Nephron (organoid): ENCODE data around the gene KCNJ8.
A peak's percentile ranks its signal among the peaks of the same experiment; 100 is the strongest.

Experiments used
- H3K27ac Mint-ChIP-seq, 3 experiments: 2 replicates each; pipeline ENCODE4 v1.8.0; 2020; ENCODE audit warnings: mixed read lengths in 3 of 3, mild to moderate bottlenecking in 2 of 3, moderate library complexity in 1 of 3
- H3K27me3 Mint-ChIP-seq: 2 replicates; pipeline ENCODE4 v1.8.0; 2021; ENCODE audit warnings: low read depth, mild to moderate bottlenecking, moderate library complexity, mixed read lengths
- H3K36me3 Mint-ChIP-seq: 2 replicates; pipeline ENCODE4 v1.8.0; 2020; ENCODE audit warnings: low read depth, mixed read lengths
- H3K4me1 Mint-ChIP-seq: 2 replicates; pipeline ENCODE4 v1.8.0; 2020; ENCODE audit warnings: mixed read lengths
- H3K4me3 Mint-ChIP-seq, 3 experiments: 2 replicates each; pipeline ENCODE4 v1.8.0; 2020; ENCODE audit warnings: mild to moderate bottlenecking in 3 of 3, mixed read lengths in 3 of 3, moderate library complexity in 2 of 3
- H3K9me3 Mint-ChIP-seq: 2 replicates; pipeline ENCODE4 v1.8.0; 2020; ENCODE audit warnings: mixed read lengths
- TF ChIP-seq, protein P1 (sequence below), 3 experiments: fragments of 200-600 bp; sonication (generic); IDR thresholded peaks; one replicate each; pipeline ENCODE4 v1.5.0; 2021; ENCODE audit warnings: antibody characterized with exemption in 3 of 3; ENCODE audit not compliant: unreplicated experiment in 3 of 3

KCNJ8 gene

DNA sequence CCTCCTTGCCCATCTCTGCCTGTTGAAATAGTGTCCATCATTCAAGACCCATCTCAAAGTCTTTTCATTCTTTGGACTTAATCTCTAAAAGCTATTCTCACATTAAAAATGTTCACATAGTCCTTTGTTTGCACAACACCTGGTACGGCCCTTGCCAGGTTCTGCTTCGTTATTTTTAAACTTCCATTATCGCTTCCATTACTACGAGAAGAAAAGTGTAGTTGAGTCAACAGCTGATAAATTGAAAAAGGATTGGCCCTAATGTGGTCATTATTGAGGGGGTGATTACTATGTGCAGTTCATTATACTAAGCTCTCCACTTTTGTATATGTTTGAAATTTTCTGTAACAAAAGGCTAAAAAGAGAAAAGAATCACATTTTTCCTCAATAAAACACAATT lies 17.8 kb downstream of the KCNJ8 start:
- Mint-ChIP-seq H3K4me3 (no peak overlapping the region), H3K36me3 (no peaks in the 10 kb centered on the region), H3K27me3 (no peaks in the 10 kb centered on the region), H3K9me3 (peaks cover 2% of the 10 kb centered on the region), H3K4me1 (peaks cover 23% of the 10 kb centered on the region), H3K27ac (peak overlapping the region; percentile 16 to 56 (median 36))
- TF ChIP-seq, protein P1, sequence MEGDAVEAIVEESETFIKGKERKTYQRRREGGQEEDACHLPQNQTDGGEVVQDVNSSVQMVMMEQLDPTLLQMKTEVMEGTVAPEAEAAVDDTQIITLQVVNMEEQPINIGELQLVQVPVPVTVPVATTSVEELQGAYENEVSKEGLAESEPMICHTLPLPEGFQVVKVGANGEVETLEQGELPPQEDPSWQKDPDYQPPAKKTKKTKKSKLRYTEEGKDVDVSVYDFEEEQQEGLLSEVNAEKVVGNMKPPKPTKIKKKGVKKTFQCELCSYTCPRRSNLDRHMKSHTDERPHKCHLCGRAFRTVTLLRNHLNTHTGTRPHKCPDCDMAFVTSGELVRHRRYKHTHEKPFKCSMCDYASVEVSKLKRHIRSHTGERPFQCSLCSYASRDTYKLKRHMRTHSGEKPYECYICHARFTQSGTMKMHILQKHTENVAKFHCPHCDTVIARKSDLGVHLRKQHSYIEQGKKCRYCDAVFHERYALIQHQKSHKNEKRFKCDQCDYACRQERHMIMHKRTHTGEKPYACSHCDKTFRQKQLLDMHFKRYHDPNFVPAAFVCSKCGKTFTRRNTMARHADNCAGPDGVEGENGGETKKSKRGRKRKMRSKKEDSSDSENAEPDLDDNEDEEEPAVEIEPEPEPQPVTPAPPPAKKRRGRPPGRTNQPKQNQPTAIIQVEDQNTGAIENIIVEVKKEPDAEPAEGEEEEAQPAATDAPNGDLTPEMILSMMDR (IDR thresholded peaks at IDR 0.05; ENCODE audit: unreplicated experiment in 3 of 3) = no peak

DNA sequence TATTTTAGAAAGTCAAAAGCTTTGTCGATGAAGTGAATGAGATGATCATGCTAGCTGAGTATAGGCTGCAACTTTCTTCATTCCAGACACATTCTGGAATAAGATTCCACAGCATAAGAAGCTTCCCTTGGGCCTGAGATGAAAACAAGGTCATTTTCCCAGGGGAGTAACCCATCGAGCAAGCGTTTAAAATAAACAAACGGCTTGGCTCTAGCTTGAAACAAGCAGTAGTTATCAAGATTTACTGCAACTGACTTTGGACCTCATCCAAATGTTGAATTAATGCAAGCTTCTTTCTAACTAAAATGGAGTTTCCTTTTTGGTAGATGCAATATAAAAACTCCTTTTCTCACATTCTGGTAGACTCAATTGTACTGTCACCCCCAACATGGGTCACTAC lies 23.0 kb downstream of the KCNJ8 start:
- Mint-ChIP-seq H3K36me3 (no peaks in the 10 kb centered on the region), H3K9me3 (peaks cover 23% of the 10 kb centered on the region), H3K4me1 (peaks cover 19% of the 10 kb centered on the region), H3K4me3 (peak overlapping the region in 2 of 3 experiments; percentile 32 to 37), H3K27me3 (no peaks in the 10 kb centered on the region), H3K27ac (peak overlapping the region; percentile 95 to 99 (median 99))
- TF ChIP-seq, protein P1 (IDR thresholded peaks at IDR 0.05; ENCODE audit: unreplicated experiment in 3 of 3) = no peak

DNA sequence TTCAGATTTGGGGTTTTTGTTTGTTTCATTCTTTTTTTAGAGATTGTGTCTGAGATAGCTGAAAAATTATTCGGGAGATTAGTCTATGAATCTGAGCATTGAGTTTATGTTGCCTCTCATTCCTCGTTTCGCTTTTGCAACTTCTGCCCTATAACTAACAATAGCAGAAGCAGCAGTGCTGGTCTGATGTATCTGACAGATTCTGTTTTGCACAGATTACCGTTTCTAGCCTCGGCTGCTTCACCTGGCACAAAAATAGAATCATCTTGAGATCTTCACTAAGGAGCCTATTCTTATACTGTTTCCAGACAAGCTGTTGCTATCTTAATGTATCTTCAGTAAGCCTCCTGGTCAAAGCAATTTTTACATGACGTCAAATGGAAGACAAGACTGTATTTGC lies 29.2 kb downstream of the KCNJ8 start:
- TF ChIP-seq, protein P1 (IDR thresholded peaks at IDR 0.05; ENCODE audit: unreplicated experiment in 3 of 3) = no peak
- Mint-ChIP-seq H3K27me3 (no peaks in the 10 kb centered on the region), H3K4me3 (no peak overlapping the region), H3K36me3 (no peaks in the 10 kb centered on the region), H3K9me3 (peaks cover 44% of the 10 kb centered on the region), H3K4me1 (no peaks in the 10 kb centered on the region), H3K27ac (no peak overlapping the region)

DNA sequence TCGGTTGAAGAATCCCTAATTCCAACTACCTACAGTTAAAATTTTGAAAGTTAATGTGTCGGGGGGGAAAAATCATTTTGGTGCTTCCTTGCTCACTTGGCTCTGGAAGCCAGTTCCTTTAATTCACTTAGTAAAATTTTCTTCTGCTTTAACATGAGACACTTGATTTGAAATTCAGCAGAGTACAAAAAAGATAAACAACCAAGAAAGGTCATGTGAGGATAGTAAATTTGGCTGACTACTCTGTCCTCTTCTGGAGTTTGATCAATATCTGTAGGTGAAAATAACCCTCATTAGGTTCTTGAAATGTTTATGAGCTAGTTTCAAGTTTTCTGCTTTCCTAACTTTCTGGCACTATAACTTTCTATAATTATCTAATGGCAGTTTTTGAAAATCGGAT lies 43.4 kb downstream of the KCNJ8 start:
- Mint-ChIP-seq H3K9me3 (peaks cover 7% of the 10 kb centered on the region), H3K36me3 (no peaks in the 10 kb centered on the region), H3K27ac (peak overlapping the region in 2 of 3 experiments; percentile 59 to 84), H3K27me3 (no peaks in the 10 kb centered on the region), H3K4me3 (no peak overlapping the region), H3K4me1 (peaks cover 33% of the 10 kb centered on the region)
- TF ChIP-seq, protein P1 (IDR thresholded peaks at IDR 0.05; ENCODE audit: unreplicated experiment in 3 of 3) = no peak

DNA sequence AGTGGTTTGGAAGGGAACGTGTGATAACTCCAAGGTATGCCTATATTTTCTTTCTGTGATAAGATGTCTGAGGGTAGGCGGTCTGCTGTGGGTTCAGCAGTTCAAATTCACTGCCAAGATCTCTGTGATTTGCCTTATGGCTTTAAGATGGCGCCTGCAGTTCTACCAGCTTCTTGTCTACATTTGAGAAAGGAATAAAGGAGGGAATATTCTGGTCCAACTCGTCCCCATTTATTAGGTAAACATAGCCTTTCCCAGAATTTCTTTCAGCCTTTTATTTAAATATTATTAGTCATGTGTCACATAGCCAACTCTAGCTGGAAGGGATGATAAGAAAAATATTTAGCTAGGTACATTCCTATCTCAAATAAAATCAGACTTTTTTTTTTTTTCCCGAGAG lies 48.8 kb downstream of the KCNJ8 start:
- TF ChIP-seq, protein P1 (IDR thresholded peaks at IDR 0.05; ENCODE audit: unreplicated experiment in 3 of 3) = no peak
- Mint-ChIP-seq H3K27ac (peak overlapping the region in 2 of 3 experiments; percentile 18 to 70), H3K4me1 (peaks cover 28% of the 10 kb centered on the region), H3K4me3 (no peak overlapping the region), H3K9me3 (no peaks in the 10 kb centered on the region), H3K36me3 (no peaks in the 10 kb centered on the region), H3K27me3 (peaks cover 5% of the 10 kb centered on the region)

DNA sequence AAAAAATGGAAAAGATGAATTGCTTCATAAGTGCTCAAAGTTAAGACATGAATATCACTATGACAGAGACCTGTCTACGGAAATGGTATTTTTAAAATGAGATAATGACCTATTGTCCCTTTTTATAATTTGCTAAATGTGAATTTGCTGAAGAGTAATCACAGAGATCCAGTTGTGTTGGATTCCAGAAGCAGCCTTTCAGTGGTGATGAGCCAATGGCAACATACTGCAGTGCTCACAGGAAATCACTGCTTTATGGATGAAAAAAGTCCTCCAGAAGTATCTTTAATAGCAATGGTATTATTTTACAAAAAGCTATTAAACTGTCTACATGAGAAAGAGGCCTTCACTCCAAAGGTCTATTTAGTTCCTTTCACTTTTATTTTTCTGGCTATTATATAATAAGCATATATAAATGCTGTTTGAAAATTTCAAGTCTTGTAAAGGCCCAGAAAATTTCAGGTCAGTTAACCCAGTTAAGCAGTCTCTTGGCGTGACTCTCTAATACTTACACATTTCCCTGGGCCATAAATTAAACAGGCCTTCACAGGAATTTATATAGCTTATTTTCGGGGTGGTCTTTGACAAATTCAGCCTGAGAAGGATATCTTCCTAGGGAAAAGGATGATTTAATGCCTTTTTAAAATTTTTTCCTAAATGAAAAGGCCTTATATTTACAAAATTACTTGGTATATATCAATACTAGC lies 55.4 kb downstream of the KCNJ8 start:
- Mint-ChIP-seq H3K27ac (peak overlapping the region; percentile 92 to 98 (median 97)), H3K36me3 (no peaks in the 10 kb centered on the region), H3K4me3 (peak overlapping the region in 1 of 3 experiments; percentile 47), H3K27me3 (no peaks in the 10 kb centered on the region), H3K4me1 (peaks cover 40% of the 10 kb centered on the region), H3K9me3 (no peaks in the 10 kb centered on the region)
- TF ChIP-seq, protein P1 (IDR thresholded peaks at IDR 0.05; ENCODE audit: unreplicated experiment in 3 of 3) = no peak
